IMR-90 (cell line): ENCODE data around the gene IZUMO4. TPM values are rescaled to one million over a fixed set of nuclear protein-coding genes. Genes with fewer than 3 reads are reported as not detected.

ENCODE experiments used
- ATAC-seq: fragments of 200-7000 bp; cut with Tn5 transposase; 2 replicates; pipeline ENCODE4 v1.9.1; 2020; ENCODE audit warnings: low read depth, mild to moderate bottlenecking, moderate library complexity
- BruUV-seq: library from RNA; stranded (reverse); fragments of 400-500 nt; replicated peaks from 2 replicates; lab custom pipeline; 2021; lab: Mats Ljungman, UMichigan
- CTCF ChIA-PET: fragments of 300-600 bp; formaldehyde crosslinking; extraction: SDS; loops from one replicate; lab custom pipeline; 2021; ENCODE audit warnings: antibody characterized with exemption; lab: Yijun Ruan, JAX
- POLR2A ChIA-PET: fragments of 300-600 bp; sonication (Branson Sonifier 250); formaldehyde crosslinking; loops from one replicate; lab custom pipeline; 2022; ENCODE audit warnings: antibody characterized with exemption; ENCODE audit not compliant: unreplicated experiment; lab: Charles Lee
- DNase-seq: peaks from one replicate; pipeline ENCODE4 v3.0.0; 2013
- H2AFZ ChIP-seq: replicated peaks from 2 replicates; pipeline ENCODE3; 2013; ENCODE audit warnings: low read length, mild to moderate bottlenecking; ENCODE audit not compliant: poor library complexity
- H2AK5ac ChIP-seq: 2 replicates; pipeline ENCODE4 v1.6.1; 2013; ENCODE audit warnings: low read depth, low read length, inconsistent platforms
- H2AK9ac ChIP-seq: replicated peaks from 2 replicates; pipeline ENCODE3; 2013; ENCODE audit warnings: mild to moderate bottlenecking, low read depth, low read length, moderate library complexity; ENCODE audit not compliant: poor library complexity
- H2BK120ac ChIP-seq: 2 replicates; pipeline ENCODE4 v1.6.1; 2013; ENCODE audit warnings: low read depth, low read length, inconsistent platforms
- H2BK15ac ChIP-seq: 3 replicates; pipeline ENCODE4 v1.6.1; 2013; ENCODE audit warnings: low read depth, low read length, inconsistent platforms
- H2BK20ac ChIP-seq: 2 replicates; pipeline ENCODE4 v1.6.1; 2013; ENCODE audit warnings: low read depth, mild to moderate bottlenecking, inconsistent platforms, low read length, moderate library complexity
- H2BK5ac ChIP-seq: 2 replicates; pipeline ENCODE4 v1.6.1; 2013; ENCODE audit warnings: mild to moderate bottlenecking, low read depth, low read length, inconsistent platforms; ENCODE audit not compliant: poor library complexity, severe bottlenecking
- H3K14ac ChIP-seq: replicated peaks from 2 replicates; pipeline ENCODE4 v1.6.1; 2013; ENCODE audit warnings: low read depth, low read length, inconsistent platforms
- H3K18ac ChIP-seq: 2 replicates; pipeline ENCODE4 v1.6.1; 2013; ENCODE audit warnings: low read depth, low read length, control low read depth
- H3K23ac ChIP-seq: 2 replicates; pipeline ENCODE4 v1.6.1; 2013; ENCODE audit warnings: low read depth, low read length, inconsistent platforms
- H3K27ac ChIP-seq: 2 replicates; pipeline ENCODE4 v1.5.1; 2013; ENCODE audit warnings: mild to moderate bottlenecking, control low read depth, low read length; ENCODE audit not compliant: insufficient read depth
- H3K27me3 ChIP-seq: 2 replicates; pipeline ENCODE4 v1.6.1; 2013; ENCODE audit warnings: low read length; ENCODE audit not compliant: control insufficient read depth, insufficient read depth
- H3K36me3 ChIP-seq: 2 replicates; pipeline ENCODE4 v1.6.1; 2013; ENCODE audit warnings: low read length, mixed read lengths; ENCODE audit not compliant: control insufficient read depth, insufficient read depth
- H3K4ac ChIP-seq: 2 replicates; pipeline ENCODE4 v1.6.1; 2013; ENCODE audit warnings: low read depth, low read length, inconsistent platforms
- H3K4me1 ChIP-seq: 2 replicates; pipeline ENCODE4 v1.6.1; 2013; ENCODE audit warnings: low read length, mixed read lengths; ENCODE audit not compliant: control insufficient read depth, insufficient read depth
- H3K4me2 ChIP-seq: 2 replicates; pipeline ENCODE4 v1.6.1; 2013; ENCODE audit warnings: low read depth, mild to moderate bottlenecking, control low read depth, low read length, moderate library complexity
- H3K4me3 ChIP-seq: 2 replicates; pipeline ENCODE4 v1.5.1; 2013; ENCODE audit warnings: low read depth, mild to moderate bottlenecking, control low read depth, low read length, moderate library complexity; ENCODE audit not compliant: insufficient read depth
- H3K56ac ChIP-seq: 2 replicates; pipeline ENCODE4 v1.6.1; 2013; ENCODE audit warnings: low read length, inconsistent platforms; ENCODE audit not compliant: insufficient read depth; ENCODE audit errors: extremely low read depth
- H3K79me1 ChIP-seq, 2 experiments: 2 replicates each; pipeline ENCODE4 v1.6.1; 2013; ENCODE audit warnings: low read length in 2 of 2, inconsistent platforms in 1 of 2, low read depth in 1 of 2
- H3K9ac ChIP-seq: 2 replicates; pipeline ENCODE4 v1.6.1; 2013; ENCODE audit warnings: low read depth, low read length, control low read depth
- H3K9me1 ChIP-seq: 2 replicates; pipeline ENCODE4 v1.6.1; 2013; ENCODE audit warnings: low read length, inconsistent platforms; ENCODE audit not compliant: insufficient read depth
- H3K9me3 ChIP-seq: 2 replicates; pipeline ENCODE4 v1.6.1; 2013; ENCODE audit warnings: low read length; ENCODE audit not compliant: control insufficient read depth, insufficient read depth
- H4K20me1 ChIP-seq: 2 replicates; pipeline ENCODE4 v1.6.1; 2013; ENCODE audit warnings: low read length, inconsistent platforms; ENCODE audit not compliant: insufficient read depth
- H4K5ac ChIP-seq: 2 replicates; pipeline ENCODE4 v1.6.1; 2013; ENCODE audit warnings: mild to moderate bottlenecking, low read depth, low read length, control low read depth
- H4K8ac ChIP-seq, 2 experiments: 2 replicates each; pipeline ENCODE4 v1.6.1; 2013; ENCODE audit warnings: low read depth in 2 of 2, low read length in 2 of 2, control low read depth in 1 of 2, inconsistent platforms in 1 of 2
- H4K91ac ChIP-seq: 2 replicates; pipeline ENCODE4 v1.6.1; 2013; ENCODE audit warnings: low read depth, low read length, inconsistent platforms; ENCODE audit not compliant: insufficient read depth
- CEBPB ChIP-seq: IDR thresholded peaks from 2 replicates; pipeline ENCODE4 v1.6.1; 2012; ENCODE audit warnings: low read depth, low read length, improper control_type of control experiment
- CHD1 ChIP-seq: IDR thresholded peaks from 2 replicates; pipeline ENCODE4 v1.6.1; 2012; ENCODE audit warnings: low read depth, low read length, improper control_type of control experiment
- CTCF ChIP-seq: conservative IDR thresholded peaks from 2 replicates; pipeline ENCODE4 v1.5.1; 2012; ENCODE audit warnings: mild to moderate bottlenecking, low read depth, low read length, improper control_type of control experiment
- ELK1 ChIP-seq: fragments of 150-350 bp; IDR thresholded peaks from 2 replicates; pipeline ENCODE4 v1.6.1; 2016; ENCODE audit warnings: low read depth, mild to moderate bottlenecking, low read length, moderate library complexity, borderline replicate concordance
- MAZ ChIP-seq: IDR thresholded peaks from 2 replicates; pipeline ENCODE4 v1.6.1; 2012; ENCODE audit warnings: low read depth, mild to moderate bottlenecking, low read length, improper control_type of control experiment, moderate library complexity, borderline replicate concordance
- POLR2A ChIP-seq: IDR thresholded peaks from 2 replicates; pipeline ENCODE4 v1.6.1; 2012; ENCODE audit warnings: mild to moderate bottlenecking, low read depth, low read length
- RCOR1 ChIP-seq: IDR thresholded peaks from 2 replicates; pipeline ENCODE4 v1.6.1; 2012; ENCODE audit warnings: mild to moderate bottlenecking, low read length, improper control_type of control experiment; ENCODE audit not compliant: insufficient replicate concordance
- RFX5 ChIP-seq: IDR thresholded peaks from 2 replicates; pipeline ENCODE4 v1.8.0; 2012; ENCODE audit warnings: low read depth, mild to moderate bottlenecking, low read length, moderate library complexity
- USF2 ChIP-seq: fragments of 150-350 bp; IDR thresholded peaks from 2 replicates; pipeline ENCODE4 v1.6.1; 2017; ENCODE audit warnings: mild to moderate bottlenecking, antibody characterized with exemption, low read length, low read depth
- WGBS, 2 experiments: methylation state at CpG; one replicate each; pipeline versions ENCODE4 v1.1.5 to v1.1.7; 2013; ENCODE audit warnings: missing lambda C conversion rate in 2 of 2; ENCODE audit not compliant: insufficient read length in 1 of 2; ENCODE audit errors: extremely low coverage in 2 of 2; 5-methylcytosine and 5-hydroxymethylcytosine counted together
- dilution Hi-C: fragments of 300-500 bp; cut with HindIII; formaldehyde crosslinking; loops from one replicate; pipeline ENCODE4 v1.14.3; 2018; ENCODE audit warnings: low sequenced_read_pairs; ENCODE audit not compliant: unreplicated experiment
- in situ Hi-C: fragments of 300-500 bp; cut with MboI; formaldehyde crosslinking; loops from 3 replicates; pipeline ENCODE4 v1.14.3; 2019; ENCODE audit warnings: low sequenced_read_pairs, inconsistent platforms, mixed read lengths
- intact Hi-C: fragments of 100-400 bp; cut with micrococcal nuclease; formaldehyde crosslinking; loops from 2 replicates; pipeline ENCODE4 v1.10.0; 2022
- polyA plus RNA-seq, 3 experiments: library from polyadenylated mRNA; depleted of rRNA; stranded (reverse); fragments of >200 nt; gene quantifications; 2 replicates each; pipeline ENCODE4 v1.2.3, GENCODE V29; 2012; ENCODE audit warnings: low replicate concordance in 1 of 3
- total RNA-seq: library from RNA; depleted of rRNA; stranded (reverse); fragments of >200 nt; gene quantifications from 2 replicates; pipeline ENCODE4 v1.2.3, GENCODE V29; 2012

IZUMO4 gene
- total and polyA plus RNA-seq, 2 of the 4 experiments (the other 2 are of a cell fraction): 0.72 to 2.8 TPM

GRCh38 chr19:2114218-2114617, 17.5 kb downstream of the IZUMO4 start:
- dilution Hi-C loops: no loop called here
- peaks cover 7 to 22% of the 10 kb centered on the region in 2 experiments; a peak in 3 of 4 replicates for H3K79me1 ChIP-seq
- H3K9me3 ChIP-seq: no peaks in the 10 kb centered on the region
- no peak overlapping the region for H2AK9ac ChIP-seq
- peaks cover 12% of the 10 kb centered on the region for H4K20me1 ChIP-seq
- no peak overlapping the region for H4K91ac ChIP-seq
- DNase-seq (no peak), ATAC-seq (no peak)
- no peak overlapping the region for H2AFZ ChIP-seq
- H3K9me1 ChIP-seq: no peaks in the 10 kb centered on the region
- TF ChIP-seq USF2 (no peak), ELK1 (no peak), CTCF (no peak), RFX5 (no peak), POLR2A (no peak), RCOR1 (no peak), CEBPB (no peak), MAZ (no peak), CHD1 (no peak)
- no peak overlapping the region for H3K56ac ChIP-seq
- intact Hi-C loops: no loop called here
- 100% methylated on average over 1 of the region's 9 CpGs; no CpG with 5 or more reads in 1 of the 2 experiments for WGBS, 2 experiments
- H2BK5ac ChIP-seq: no peak overlapping the region
- no peak overlapping the region for H3K9ac ChIP-seq
- BruUV-seq: no TSS peak
- in situ Hi-C loops: no loop called here
- ChIA-PET POLR2A (no interaction called here), CTCF (no interaction called here)
- H3K4ac ChIP-seq: no peak overlapping the region
- H3K23ac ChIP-seq: no peak overlapping the region
- H3K18ac ChIP-seq: no peak overlapping the region
- no peaks in the 10 kb centered on the region for H3K27me3 ChIP-seq
- no peak overlapping the region for H2BK15ac ChIP-seq
- no peak overlapping the region for H3K27ac ChIP-seq
- no peak overlapping the region for H4K8ac ChIP-seq
- H2BK20ac ChIP-seq: no peak overlapping the region
- H3K4me2 ChIP-seq: no peak overlapping the region
- no peak overlapping the region for H2BK120ac ChIP-seq
- H4K5ac ChIP-seq: no peak overlapping the region
- H3K36me3 ChIP-seq: peaks cover 95% of the 10 kb centered on the region
- no peaks in the 10 kb centered on the region for H3K4me1 ChIP-seq
- no peak overlapping the region for H3K14ac ChIP-seq
- no peak overlapping the region for H2AK5ac ChIP-seq
- H3K4me3 ChIP-seq: no peak overlapping the region
